IMR-90 (cell line): ENCODE measurements around the gene CASP8AP2.

Experiments
- CTCF ChIP-seq: conservative IDR thresholded peaks from 2 replicates; pipeline ENCODE4 v1.5.1; 2012; ENCODE audit warnings: mild to moderate bottlenecking, low read depth, low read length, improper control_type of control experiment
- NFE2L2 ChIP-seq: fragments of 150-350 bp; IDR thresholded peaks from 2 replicates; pipeline ENCODE4 v1.6.1; 2016; ENCODE audit warnings: low read depth, mild to moderate bottlenecking, low read length
- POLR2A ChIP-seq: IDR thresholded peaks from 2 replicates; pipeline ENCODE4 v1.6.1; 2012; ENCODE audit warnings: mild to moderate bottlenecking, low read depth, low read length

- TF ChIP-seq POLR2A = no peak
- TF ChIP-seq NFE2L2 = no peak
- TF ChIP-seq CTCF = no peak
Measured at GRCh38 chr6:89873721-89874120, 44.0 kb downstream of the CASP8AP2 start.
